ENCODE data around the gene TGFB1I1.
"Not testable (repeated sequence)": the region's sequence is repeated elsewhere in the genome, so short reads cannot be mapped to it uniquely, and the experiment has no call there.

TGFB1I1 gene

GRCh38 chr16:31519759-31520431, 47.9 kb downstream of the TGFB1I1 start:
- DNase-seq = no peak

- no peak for DNase-seq
These were observed 49.4 kb downstream of the TGFB1I1 start for GRCh38 chr16:31521368-31521767.

- DNase-seq = no peak
These were observed 50.1 kb downstream of the TGFB1I1 start for GRCh38 chr16:31522071-31522470.

- DNase-seq = not testable (repeated sequence)
These were observed 51.8 kb downstream of the TGFB1I1 start for GRCh38 chr16:31523768-31524167.

GRCh38 chr16:31525113-31525512, 53.2 kb downstream of the TGFB1I1 start:
- DNase-seq = no peak

Data from fibroblast of skin of right quadriceps (primary cell).